Keratinocyte (primary cell): ENCODE results near the gene MCF2L2. TPM values are rescaled to one million over a fixed set of nuclear protein-coding genes. Genes with fewer than 3 reads are reported as not detected.

ENCODE experiments used
- DNase-seq: peaks from one replicate; pipeline ENCODE4 v3.0.0-alpha.2; 2011; ENCODE audit warnings: low read depth, missing footprints, low spot score
- FAIRE-seq: peaks from 2 replicates; lab custom pipeline; 2011; peaks lifted over from hg19 to GRCh38; lab: Jason Lieb, UNC
- H2AFZ ChIP-seq: 2 replicates; pipeline ENCODE4 v1.6.0; 2012; ENCODE audit warnings: low read length, control low read depth, inconsistent platforms; ENCODE audit not compliant: control insufficient read depth
- H3K27ac ChIP-seq: 2 replicates; pipeline ENCODE4 v1.5.1; 2011; ENCODE audit warnings: low read length; ENCODE audit not compliant: control insufficient read depth, insufficient read depth
- H3K27me3 ChIP-seq: 3 replicates; pipeline ENCODE4 v1.6.0; 2011; ENCODE audit warnings: low read length; ENCODE audit not compliant: control insufficient read depth, insufficient read depth; ENCODE audit errors: extremely low read depth
- H3K36me3 ChIP-seq, 2 experiments: 2 replicates in 1 of 2; 3 replicates in 1 of 2; pipeline ENCODE4 v1.5.1; 2011; ENCODE audit warnings: low read length in 2 of 2, mild to moderate bottlenecking in 1 of 2; ENCODE audit not compliant: control insufficient read depth in 2 of 2, insufficient read depth in 2 of 2; ENCODE audit errors: extremely low read depth in 1 of 2
- H3K4me1 ChIP-seq: 3 replicates; pipeline ENCODE4 v1.5.1; 2011; ENCODE audit warnings: low read length; ENCODE audit not compliant: control insufficient read depth, insufficient read depth; ENCODE audit errors: extremely low read depth
- H3K4me2 ChIP-seq: 3 replicates; pipeline ENCODE4 v1.6.0; 2011; ENCODE audit warnings: low read depth, low read length; ENCODE audit not compliant: control insufficient read depth, insufficient read depth; ENCODE audit errors: extremely low read depth
- H3K4me3 ChIP-seq, 3 experiments: fragments of 200-600 bp in 1 of 3; sonication (generic) in 1 of 3; 2 replicates in 2 of 3; 3 replicates in 1 of 3; pipeline ENCODE4 v1.5.1; 2011 to 2016; ENCODE audit warnings: low read length in 3 of 3, mild to moderate bottlenecking in 3 of 3, control low read depth in 2 of 3, inconsistent platforms in 1 of 3, low read depth in 1 of 3, mixed read lengths in 1 of 3, mixed run types in 1 of 3, moderate library complexity in 1 of 3; ENCODE audit not compliant: control insufficient read depth in 2 of 3, insufficient read depth in 2 of 3; ENCODE audit errors: extremely low read depth in 1 of 3
- H3K79me2 ChIP-seq: 2 replicates; pipeline ENCODE4 v1.6.0; 2012; ENCODE audit warnings: low read length; ENCODE audit not compliant: control insufficient read depth, insufficient read depth
- H3K9ac ChIP-seq: 3 replicates; pipeline ENCODE4 v1.6.0; 2011; ENCODE audit warnings: low read length; ENCODE audit not compliant: control insufficient read depth, insufficient read depth; ENCODE audit errors: extremely low read depth
- H3K9me1 ChIP-seq: 3 replicates; pipeline ENCODE4 v1.6.0; 2011; ENCODE audit warnings: low read length; ENCODE audit not compliant: control insufficient read depth, insufficient read depth; ENCODE audit errors: extremely low read depth
- H3K9me3 ChIP-seq: 2 replicates; pipeline ENCODE4 v1.5.1; 2012; ENCODE audit warnings: low read depth, low read length; ENCODE audit not compliant: control insufficient read depth
- H4K20me1 ChIP-seq: 3 replicates; pipeline ENCODE4 v1.6.0; 2011; ENCODE audit warnings: low read length; ENCODE audit not compliant: control insufficient read depth, insufficient read depth; ENCODE audit errors: extremely low read depth
- CTCF ChIP-seq, 3 experiments: IDR thresholded peaks in 1 of 3; conservative IDR thresholded peaks in 1 of 3; optimal IDR thresholded peaks in 1 of 3; 2 replicates in 2 of 3; 3 replicates in 1 of 3; pipeline versions ENCODE3 to v1.5.1; 2011; ENCODE audit warnings: low read length in 3 of 3, mild to moderate bottlenecking in 3 of 3, moderate library complexity in 2 of 3, control low read depth in 1 of 3, inconsistent platforms in 1 of 3; ENCODE audit not compliant: insufficient read depth in 2 of 3; ENCODE audit errors: extremely low read depth in 1 of 3
- EZH2 ChIP-seq: IDR thresholded peaks from one replicate; pipeline ENCODE4 v1.6.1; 2012; ENCODE audit warnings: inconsistent platforms, mild to moderate bottlenecking, low read length, moderate library complexity
- dilution Hi-C: fragments of 300-500 bp; cut with MboI; formaldehyde crosslinking; loops from one replicate; pipeline ENCODE4 v1.7.0; 2020; ENCODE audit warnings: low sequenced_read_pairs; ENCODE audit not compliant: extremely low pct_ligation_motif_present
- polyA plus RNA-seq, 5 experiments: library from polyadenylated mRNA; depleted of rRNA in 3 of 5; stranded (reverse) in 3 of 5; stranded (forward) in 1 of 5; unstranded in 1 of 5; fragments of >200 nt; gene quantifications; 1 replicate in 1 of 5; 2 replicates in 3 of 5; 3 replicates in 1 of 5; pipeline versions ENCODE4 v1.2.1 to v1.2.3, GENCODE V29; 2011 to 2012; ENCODE audit warnings: missing spikeins in 2 of 5, low read depth in 1 of 5, low replicate concordance in 1 of 5

MCF2L2 gene
- polyA plus RNA-seq, 1 donor (not counting 4 experiments of a cell fraction or from before 2014, with no cell fraction given) = 0.26 TPM

- Histone ChIP-seq H3K9ac (peak overlapping the region; percentile 62), H3K4me2 (peak overlapping the region; percentile 52), H3K79me2 (no peaks in the 10 kb centered on the region), H3K9me3 (no peaks in the 10 kb centered on the region), H3K4me3 (peak overlapping the region in 1 of 3 experiments; percentile 30), H3K27me3 (no peaks in the 10 kb centered on the region), H3K4me1 (peaks cover 26% of the 10 kb centered on the region), H3K27ac (peak overlapping the region; percentile 96), H3K9me1 (no peaks in the 10 kb centered on the region), H4K20me1 (no peaks in the 10 kb centered on the region), H3K36me3 (peaks cover 0 to 2% of the 10 kb centered on the region in 2 experiments), H2AFZ (peak overlapping the region; percentile 50)
- TF ChIP-seq EZH2 (no peak), CTCF (optimal IDR thresholded peaks at IDR 0.05 in 1 of 3, IDR thresholded peaks at IDR 0.05 in 1 of 3, conservative IDR thresholded peaks at IDR 0.05 in 1 of 3; ENCODE audit: extremely low read depth in 1 of 3, insufficient read depth in 2 of 3, low read length in 3 of 3) (no peak)
- FAIRE-seq (peak; percentile 96), DNase-seq (peak; percentile 84)
- dilution Hi-C loops = no loop called here
Observed at GRCh38 chr3:183285828-183286457, 142.5 kb downstream of the MCF2L2 start.

GRCh38 chr3:183285318-183285717, 143.1 kb downstream of the MCF2L2 start:
- Histone ChIP-seq H3K27ac (peak overlapping the region; percentile 96), H3K36me3 (peaks cover 0 to 2% of the 10 kb centered on the region in 2 experiments), H3K4me3 (peak overlapping the region in 1 of 3 experiments; percentile 30), H4K20me1 (no peaks in the 10 kb centered on the region), H3K9ac (peak overlapping the region; percentile 62), H3K4me2 (peak overlapping the region; percentile 52), H3K9me3 (no peaks in the 10 kb centered on the region), H3K27me3 (no peaks in the 10 kb centered on the region), H3K79me2 (no peaks in the 10 kb centered on the region), H3K4me1 (peaks cover 24% of the 10 kb centered on the region), H2AFZ (no peak overlapping the region), H3K9me1 (no peaks in the 10 kb centered on the region)
- FAIRE-seq (no peak), DNase-seq (no peak)
- dilution Hi-C loops = no loop called here
- TF ChIP-seq EZH2 (no peak), CTCF (optimal IDR thresholded peaks at IDR 0.05 in 1 of 3, IDR thresholded peaks at IDR 0.05 in 1 of 3, conservative IDR thresholded peaks at IDR 0.05 in 1 of 3; ENCODE audit: extremely low read depth in 1 of 3, insufficient read depth in 2 of 3, low read length in 3 of 3) (no peak)
